Cardiac fibroblast (primary cell): ENCODE data around the gene BANF2.

ENCODE experiments used
- DNase-seq, 2 donors: peaks; one replicate each; pipeline versions ENCODE4 v3.0.0 to v3.0.0-alpha.2; 2010; ENCODE audit warnings: low read depth in 2 of 2
- H3K4me3 ChIP-seq, 2 donors: replicated peaks in 1 of 2; 1 replicate in 1 of 2; 2 replicates in 1 of 2; pipeline ENCODE4 v1.5.1; 2011; ENCODE audit warnings: low read depth in 2 of 2, low read length in 2 of 2, mild to moderate bottlenecking in 2 of 2, moderate library complexity in 1 of 2
- CTCF ChIP-seq: IDR thresholded peaks from one replicate; pipeline ENCODE4 v1.5.1; 2011; ENCODE audit warnings: low read depth, mild to moderate bottlenecking, low read length, inconsistent platforms

Gene BANF2

GRCh38 chr20:17709361-17710293 is 9.9 kb downstream of the BANF2 start:
- DNase-seq = no peak
- no peak for TF ChIP-seq CTCF
- H3K4me3 ChIP-seq = no peak overlapping the region

GRCh38 chr20:17710379-17711266 is 10.9 kb downstream of the BANF2 start:
- no peak overlapping the region for H3K4me3 ChIP-seq
- TF ChIP-seq CTCF = no peak
- peak in 1 of 2 donors; percentile 24 for DNase-seq

- TF ChIP-seq CTCF = no peak
- no peak for DNase-seq
- H3K4me3 ChIP-seq = no peak overlapping the region
Measured at GRCh38 chr20:17711267-17711627, 11.5 kb downstream of the BANF2 start.

- DNase-seq = no peak
- no peak for TF ChIP-seq CTCF
- no peak overlapping the region for H3K4me3 ChIP-seq
Measured at GRCh38 chr20:17712201-17712600, 12.4 kb downstream of the BANF2 start.

GRCh38 chr20:17712708-17713107 is 12.9 kb downstream of the BANF2 start:
- no peak for TF ChIP-seq CTCF
- DNase-seq = no peak

GRCh38 chr20:17714597-17714996 is 14.8 kb downstream of the BANF2 start:
- H3K4me3 ChIP-seq = no peak overlapping the region
- TF ChIP-seq CTCF = no peak
- no peak for DNase-seq

More at GRCh38 chr20:17712708-17713107, 12.9 kb downstream of the BANF2 start:
- no peak overlapping the region for H3K4me3 ChIP-seq
